ENCODE measurements around the gene KLF16.

KLF16 gene

GRCh38 chr19:1829958-1830357 is 33.4 kb downstream of the KLF16 start:
- H3K9me3 ChIP-seq (ENCODE audit: low read depth, low read length), result no peaks in the 10 kb centered on the region
- TF ChIP-seq EZH2 (IDR thresholded peaks at IDR 0.05) (no peak), FOXP2 (optimal IDR thresholded peaks at IDR 0.05; ENCODE audit: control extremely low read depth, extremely low read length, insufficient read depth) (no peak), POLR2AphosphoS5 (IDR thresholded peaks at IDR 0.05; ENCODE audit: borderline replicate concordance, low read depth, low read length) (no peak)
- peaks cover 3% of the 10 kb centered on the region; the same call in 1 of the 2 replicates for H3K36me3 ChIP-seq (ENCODE audit: insufficient read depth, low read length)
- no peak overlapping the region for H3K27ac ChIP-seq
- H3K9ac ChIP-seq (ENCODE audit: insufficient read length), result no peak overlapping the region
- no peak for DNase-seq (ENCODE audit: low read depth, low spot score)
- no peak overlapping the region for H3K4me3 ChIP-seq

- DNase-seq (ENCODE audit: low read depth, low spot score), result no peak
- H3K4me3 ChIP-seq, result no peak overlapping the region
- TF ChIP-seq FOXP2 (optimal IDR thresholded peaks at IDR 0.05; ENCODE audit: control extremely low read depth, extremely low read length, insufficient read depth) (no peak), EZH2 (IDR thresholded peaks at IDR 0.05) (no peak), POLR2AphosphoS5 (IDR thresholded peaks at IDR 0.05; ENCODE audit: borderline replicate concordance, low read depth, low read length) (no peak)
- peaks cover 3% of the 10 kb centered on the region for H3K36me3 ChIP-seq (ENCODE audit: insufficient read depth, low read length)
- H3K27ac ChIP-seq, result no peak overlapping the region
- no peaks in the 10 kb centered on the region for H3K9me3 ChIP-seq (ENCODE audit: low read depth, low read length)
- H3K9ac ChIP-seq (ENCODE audit: insufficient read length), result no peak overlapping the region
Observed at GRCh38 chr19:1828279-1829238, 34.8 kb downstream of the KLF16 start.

GRCh38 chr19:1827566-1828278 is 35.7 kb downstream of the KLF16 start:
- Histone ChIP-seq H3K9me3 (ENCODE audit: low read depth, low read length) (no peaks in the 10 kb centered on the region), H3K4me3 (no peak overlapping the region), H3K9ac (ENCODE audit: insufficient read length) (no peak overlapping the region), H3K27ac (no peak overlapping the region), H3K36me3 (ENCODE audit: insufficient read depth, low read length) (peaks cover 6% of the 10 kb centered on the region)
- no peak for TF ChIP-seq EZH2 (IDR thresholded peaks at IDR 0.05)
- TF ChIP-seq FOXP2 (optimal IDR thresholded peaks at IDR 0.05; ENCODE audit: control extremely low read depth, extremely low read length, insufficient read depth), result no peak
- no peak for TF ChIP-seq POLR2AphosphoS5 (IDR thresholded peaks at IDR 0.05; ENCODE audit: borderline replicate concordance, low read depth, low read length)
- no peak for DNase-seq (ENCODE audit: low read depth, low spot score)

- no peak for DNase-seq (ENCODE audit: low read depth, low spot score)
- H3K4me3 ChIP-seq, result no peak overlapping the region
- H3K9me3 ChIP-seq (ENCODE audit: low read depth, low read length), result no peaks in the 10 kb centered on the region
- no peak overlapping the region for H3K9ac ChIP-seq (ENCODE audit: insufficient read length)
- peaks cover 8% of the 10 kb centered on the region for H3K36me3 ChIP-seq (ENCODE audit: insufficient read depth, low read length)
- TF ChIP-seq FOXP2 (optimal IDR thresholded peaks at IDR 0.05; ENCODE audit: control extremely low read depth, extremely low read length, insufficient read depth) (no peak), EZH2 (IDR thresholded peaks at IDR 0.05) (no peak), POLR2AphosphoS5 (IDR thresholded peaks at IDR 0.05; ENCODE audit: borderline replicate concordance, low read depth, low read length) (no peak)
- no peak overlapping the region for H3K27ac ChIP-seq
Observed at GRCh38 chr19:1826557-1827521, 36.5 kb downstream of the KLF16 start.

- no peak for DNase-seq (ENCODE audit: low read depth, low spot score)
- TF ChIP-seq EZH2 (IDR thresholded peaks at IDR 0.05) (no peak), FOXP2 (optimal IDR thresholded peaks at IDR 0.05; ENCODE audit: control extremely low read depth, extremely low read length, insufficient read depth) (no peak), POLR2AphosphoS5 (IDR thresholded peaks at IDR 0.05; ENCODE audit: borderline replicate concordance, low read depth, low read length) (no peak)
- no peak overlapping the region for H3K9ac ChIP-seq (ENCODE audit: insufficient read length)
- no peak overlapping the region for H3K4me3 ChIP-seq
- no peaks in the 10 kb centered on the region for H3K9me3 ChIP-seq (ENCODE audit: low read depth, low read length)
- peaks cover 12% of the 10 kb centered on the region for H3K36me3 ChIP-seq (ENCODE audit: insufficient read depth, low read length)
- H3K27ac ChIP-seq, result no peak overlapping the region
Observed at GRCh38 chr19:1825909-1826556, 37.3 kb downstream of the KLF16 start.

GRCh38 chr19:1824252-1824622 is 39.1 kb downstream of the KLF16 start:
- no peaks in the 10 kb centered on the region for H3K9me3 ChIP-seq (ENCODE audit: low read depth, low read length)
- H3K9ac ChIP-seq (ENCODE audit: insufficient read length), result no peak overlapping the region
- no peak overlapping the region for H3K27ac ChIP-seq
- DNase-seq (ENCODE audit: low read depth, low spot score), result no peak
- TF ChIP-seq POLR2AphosphoS5 (IDR thresholded peaks at IDR 0.05; ENCODE audit: borderline replicate concordance, low read depth, low read length) (no peak), FOXP2 (optimal IDR thresholded peaks at IDR 0.05; ENCODE audit: control extremely low read depth, extremely low read length, insufficient read depth) (no peak), EZH2 (IDR thresholded peaks at IDR 0.05) (no peak)
- H3K4me3 ChIP-seq, result no peak overlapping the region
- peaks cover 10% of the 10 kb centered on the region; the same call in 1 of the 2 replicates for H3K36me3 ChIP-seq (ENCODE audit: insufficient read depth, low read length)

GRCh38 chr19:1823539-1824251 is 39.7 kb downstream of the KLF16 start:
- H3K27ac ChIP-seq, result no peak overlapping the region
- no peaks in the 10 kb centered on the region for H3K9me3 ChIP-seq (ENCODE audit: low read depth, low read length)
- H3K36me3 ChIP-seq (ENCODE audit: insufficient read depth, low read length), result peaks cover 10% of the 10 kb centered on the region; the same call in 1 of the 2 replicates
- H3K9ac ChIP-seq (ENCODE audit: insufficient read length), result no peak overlapping the region
- no peak for TF ChIP-seq FOXP2 (optimal IDR thresholded peaks at IDR 0.05; ENCODE audit: control extremely low read depth, extremely low read length, insufficient read depth)
- TF ChIP-seq EZH2 (IDR thresholded peaks at IDR 0.05), result no peak
- TF ChIP-seq POLR2AphosphoS5 (IDR thresholded peaks at IDR 0.05; ENCODE audit: borderline replicate concordance, low read depth, low read length), result no peak
- DNase-seq (ENCODE audit: low read depth, low spot score), result no peak
- H3K4me3 ChIP-seq, result no peak overlapping the region

All from SK-N-MC (cell line).